NCI-H1048 (cell line): Measurements from ENCODE around the gene COL4A3.
"Not testable (repeated sequence)": the region's sequence is repeated elsewhere in the genome, so short reads cannot be mapped to it uniquely, and the experiment has no call there.

Source experiments
- DNase-seq: peaks from one replicate; lab custom pipeline; 2025; lab: John Stamatoyannopoulos, UW

Gene COL4A3

GRCh38 chr2:227207573-227207972, 43.1 kb downstream of the COL4A3 start:
- DNase-seq = no peak

- no peak for DNase-seq
Measured at GRCh38 chr2:227214622-227215041, 50.2 kb downstream of the COL4A3 start.

GRCh38 chr2:227219312-227220105, 55.1 kb downstream of the COL4A3 start:
- DNase-seq = no peak

- no peak for DNase-seq
Measured at GRCh38 chr2:227221120-227221519, 56.7 kb downstream of the COL4A3 start.

GRCh38 chr2:227222292-227222691, 57.9 kb downstream of the COL4A3 start:
- no peak for DNase-seq

- not testable (repeated sequence) for DNase-seq
Measured at GRCh38 chr2:227225641-227226040, 61.2 kb downstream of the COL4A3 start.

- DNase-seq = no peak
Measured at GRCh38 chr2:227228061-227228667, 63.7 kb downstream of the COL4A3 start.

GRCh38 chr2:227230151-227230550, 65.7 kb downstream of the COL4A3 start:
- no peak for DNase-seq

- DNase-seq = no peak
Measured at GRCh38 chr2:227234429-227234828, 70.0 kb downstream of the COL4A3 start.

- DNase-seq = no peak
Measured at GRCh38 chr2:227237786-227238185, 73.4 kb downstream of the COL4A3 start.

GRCh38 chr2:227238238-227239237, 74.1 kb downstream of the COL4A3 start:
- DNase-seq = peak; percentile 4

GRCh38 chr2:227241005-227241404, 76.6 kb downstream of the COL4A3 start:
- no peak for DNase-seq

GRCh38 chr2:227248876-227249275, 84.5 kb downstream of the COL4A3 start:
- peak; percentile 71 for DNase-seq

GRCh38 chr2:227252831-227253230, 88.4 kb downstream of the COL4A3 start:
- DNase-seq = no peak

- no peak for DNase-seq
Measured at GRCh38 chr2:227256605-227257004, 92.2 kb downstream of the COL4A3 start.

GRCh38 chr2:227257820-227258219, 93.4 kb downstream of the COL4A3 start:
- DNase-seq = no peak

- DNase-seq = no peak
Measured at GRCh38 chr2:227260041-227260440, 95.6 kb downstream of the COL4A3 start.

- DNase-seq = no peak
Measured at GRCh38 chr2:227267410-227268115, 103.1 kb downstream of the COL4A3 start.

- DNase-seq = no peak
Measured at GRCh38 chr2:227280895-227281294, 116.5 kb downstream of the COL4A3 start.

- DNase-seq = no peak
Measured at GRCh38 chr2:227285741-227286236, 121.4 kb downstream of the COL4A3 start.

- no peak for DNase-seq
Measured at GRCh38 chr2:227287771-227288170, 123.3 kb downstream of the COL4A3 start.
